UCSD-AML1 (cell line): ENCODE measurements around the gene SFPQ.
"Not testable (repeated sequence)": the region's sequence is repeated elsewhere in the genome, so short reads cannot be mapped to it uniquely, and the experiment has no call there.

Experiments used
- DNase-seq: peaks from one replicate; lab custom pipeline; 2025; ENCODE audit not compliant: unreplicated experiment; lab: John Stamatoyannopoulos, UW

Gene SFPQ

GRCh38 chr1:35187816-35188342 is 5.1 kb downstream of the SFPQ start:
- no peak for DNase-seq

- no peak for DNase-seq
These were observed 6.7 kb downstream of the SFPQ start for GRCh38 chr1:35186239-35186638.

- no peak for DNase-seq
These were observed 7.7 kb downstream of the SFPQ start for GRCh38 chr1:35185200-35185599.

GRCh38 chr1:35184495-35185199 is 8.3 kb downstream of the SFPQ start:
- DNase-seq, result no peak

- no peak for DNase-seq
These were observed 11.0 kb downstream of the SFPQ start for GRCh38 chr1:35181790-35182455.

GRCh38 chr1:35180776-35181374 is 12.1 kb downstream of the SFPQ start:
- no peak for DNase-seq

GRCh38 chr1:35179908-35180307 is 13.0 kb downstream of the SFPQ start:
- no peak for DNase-seq

- no peak for DNase-seq
These were observed 14.0 kb downstream of the SFPQ start for GRCh38 chr1:35178874-35179380.

GRCh38 chr1:35178295-35178695 is 14.7 kb downstream of the SFPQ start:
- DNase-seq, result no peak

GRCh38 chr1:35177237-35177786 is 15.6 kb downstream of the SFPQ start:
- DNase-seq, result no peak

GRCh38 chr1:35175602-35176001 is 17.3 kb downstream of the SFPQ start:
- no peak for DNase-seq

- DNase-seq, result no peak
These were observed 17.8 kb downstream of the SFPQ start for GRCh38 chr1:35175098-35175576.

- no peak for DNase-seq
These were observed 18.9 kb downstream of the SFPQ start for GRCh38 chr1:35173909-35174540.

- DNase-seq, result no peak
These were observed 19.5 kb downstream of the SFPQ start for GRCh38 chr1:35173491-35173890.

- DNase-seq, result no peak
These were observed 20.9 kb downstream of the SFPQ start for GRCh38 chr1:35172022-35172421.

- DNase-seq, result no peak
These were observed 21.4 kb downstream of the SFPQ start for GRCh38 chr1:35171579-35171978.

GRCh38 chr1:35164893-35165292 is 28.1 kb downstream of the SFPQ start:
- no peak for DNase-seq

GRCh38 chr1:35151220-35151619 is 41.7 kb downstream of the SFPQ start:
- no peak for DNase-seq

- not testable (repeated sequence) for DNase-seq
These were observed 46.9 kb downstream of the SFPQ start for GRCh38 chr1:35145892-35146549.

GRCh38 chr1:35143737-35144508 is 49.0 kb downstream of the SFPQ start:
- no peak for DNase-seq
